Urothelium cell line (cell line): Measurements from ENCODE around the gene TATDN2.
"Not testable (repeated sequence)": the region's sequence is repeated elsewhere in the genome, so short reads cannot be mapped to it uniquely, and the experiment has no call there.

Source experiments
- DNase-seq: peaks from one replicate; pipeline ENCODE4 v3.0.0; 2011; ENCODE audit warnings: low spot score, mixed read lengths
- FAIRE-seq: peaks from 2 replicates; lab custom pipeline; 2011; peaks lifted over from hg19 to GRCh38; lab: Jason Lieb, UNC

Gene TATDN2

GRCh38 chr3:10268930-10269329 lies 20.7 kb downstream of the TATDN2 start:
- FAIRE-seq (no peak), DNase-seq (no peak)

- FAIRE-seq (no peak), DNase-seq (no peak)
Measured at GRCh38 chr3:10269443-10269842, 21.2 kb downstream of the TATDN2 start.

- not testable (repeated sequence) for FAIRE-seq
Measured at GRCh38 chr3:10272476-10272875, 24.2 kb downstream of the TATDN2 start.

GRCh38 chr3:10272977-10273376 lies 24.7 kb downstream of the TATDN2 start:
- FAIRE-seq = no peak

More at GRCh38 chr3:10272476-10272875, 24.2 kb downstream of the TATDN2 start:
- not testable (repeated sequence) for DNase-seq

GRCh38 chr3:10273702-10274305 lies 25.5 kb downstream of the TATDN2 start:
- DNase-seq (no peak), FAIRE-seq (no peak)

More at GRCh38 chr3:10272977-10273376, 24.7 kb downstream of the TATDN2 start:
- DNase-seq = no peak

GRCh38 chr3:10274601-10275000 lies 26.3 kb downstream of the TATDN2 start:
- FAIRE-seq (no peak), DNase-seq (no peak)

GRCh38 chr3:10277115-10277625 lies 28.9 kb downstream of the TATDN2 start:
- FAIRE-seq (no peak), DNase-seq (no peak)

- DNase-seq (no peak), FAIRE-seq (no peak)
Measured at GRCh38 chr3:10278501-10278900, 30.2 kb downstream of the TATDN2 start.

- DNase-seq = no peak
- FAIRE-seq = no peak
Measured at GRCh38 chr3:10279384-10280176, 31.3 kb downstream of the TATDN2 start.

- no peak for DNase-seq
- no peak for FAIRE-seq
Measured at GRCh38 chr3:10280177-10280529, 31.9 kb downstream of the TATDN2 start.

GRCh38 chr3:10280571-10280970 lies 32.3 kb downstream of the TATDN2 start:
- DNase-seq (no peak), FAIRE-seq (no peak)

- FAIRE-seq (no peak), DNase-seq (no peak)
Measured at GRCh38 chr3:10281951-10282350, 33.7 kb downstream of the TATDN2 start.

GRCh38 chr3:10283638-10284037 lies 35.4 kb downstream of the TATDN2 start:
- DNase-seq (no peak), FAIRE-seq (no peak)

- no peak for DNase-seq
- FAIRE-seq = no peak
Measured at GRCh38 chr3:10284496-10284895, 36.2 kb downstream of the TATDN2 start.

GRCh38 chr3:10285272-10286132 lies 37.2 kb downstream of the TATDN2 start:
- DNase-seq = no peak
- no peak for FAIRE-seq

GRCh38 chr3:10286133-10286524 lies 37.9 kb downstream of the TATDN2 start:
- no peak for FAIRE-seq
- DNase-seq = no peak

- DNase-seq (peak; percentile 41), FAIRE-seq (no peak)
Measured at GRCh38 chr3:10286596-10287295, 38.5 kb downstream of the TATDN2 start.

- FAIRE-seq (no peak), DNase-seq (no peak)
Measured at GRCh38 chr3:10287936-10288574, 39.8 kb downstream of the TATDN2 start.

GRCh38 chr3:10288575-10288960 lies 40.3 kb downstream of the TATDN2 start:
- no peak for DNase-seq
- FAIRE-seq = no peak

GRCh38 chr3:10289077-10289476 lies 40.8 kb downstream of the TATDN2 start:
- FAIRE-seq = no peak
- no peak for DNase-seq
